ENCODE measurements around the gene DLL3.
A peak's percentile ranks its signal among the peaks of the same experiment; 100 is the strongest.

The DLL3 gene

DNA sequence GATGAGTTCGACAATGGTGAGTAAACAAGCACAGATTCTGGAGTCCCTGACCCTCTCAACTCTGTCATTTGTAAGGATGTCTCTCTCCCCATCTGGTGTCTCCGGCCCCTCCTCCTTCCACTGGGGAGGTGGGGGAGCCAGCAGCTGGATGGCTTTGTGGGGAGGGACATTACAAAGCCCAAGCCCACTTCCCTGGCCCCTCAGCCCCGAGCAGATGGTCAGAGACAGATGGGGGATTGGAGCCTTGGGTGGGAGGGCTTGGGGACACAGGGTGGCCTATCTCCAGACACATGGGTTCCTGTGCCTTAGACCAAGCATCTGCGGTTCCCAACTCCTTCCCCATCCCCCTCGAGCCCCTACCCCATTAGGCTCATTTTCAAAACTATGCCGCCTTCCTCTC is 15.6 kb upstream of the DLL3 start:
- DNase-seq: no peak

DNA sequence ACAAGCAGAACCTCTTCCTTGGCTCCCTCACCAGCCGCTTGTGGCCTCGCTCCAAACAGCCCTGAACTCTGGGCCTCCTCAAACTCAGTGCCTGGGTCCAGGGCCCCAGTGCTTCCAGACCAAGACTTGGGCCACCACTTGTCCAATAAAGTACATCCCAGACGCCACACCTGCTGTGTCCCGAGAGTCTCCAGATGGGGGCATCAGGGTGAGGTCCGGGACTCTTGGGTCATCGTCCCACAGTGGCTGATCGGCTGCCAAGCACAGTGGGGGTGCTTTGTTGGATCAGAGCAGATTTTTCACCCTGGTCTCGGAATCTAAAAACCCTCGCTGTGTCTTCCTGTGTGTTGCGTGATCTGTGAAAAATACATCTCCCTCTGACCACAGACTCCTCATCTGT is 9.0 kb upstream of the DLL3 start:
- no peak for DNase-seq

DNA sequence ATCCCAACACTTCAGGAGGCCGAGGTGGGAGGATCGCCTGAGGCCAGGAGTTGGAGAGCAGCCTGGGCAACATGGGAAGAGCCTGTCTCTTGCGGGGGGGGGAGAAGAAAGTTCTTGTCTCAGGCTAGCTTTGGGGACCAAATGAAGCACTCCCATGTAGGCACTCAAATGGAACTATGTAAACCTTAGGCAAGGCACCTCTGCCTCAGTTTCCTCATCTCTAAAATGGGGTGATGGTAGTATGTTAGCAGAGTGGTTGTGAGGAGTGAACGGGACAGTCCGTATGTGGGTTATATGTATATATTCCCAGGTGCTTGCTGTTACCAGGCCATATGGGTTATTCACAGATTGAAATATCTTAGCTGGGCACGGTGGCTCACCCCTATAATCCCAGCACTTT is 6.5 kb upstream of the DLL3 start:
- DNase-seq: no peak

DNA sequence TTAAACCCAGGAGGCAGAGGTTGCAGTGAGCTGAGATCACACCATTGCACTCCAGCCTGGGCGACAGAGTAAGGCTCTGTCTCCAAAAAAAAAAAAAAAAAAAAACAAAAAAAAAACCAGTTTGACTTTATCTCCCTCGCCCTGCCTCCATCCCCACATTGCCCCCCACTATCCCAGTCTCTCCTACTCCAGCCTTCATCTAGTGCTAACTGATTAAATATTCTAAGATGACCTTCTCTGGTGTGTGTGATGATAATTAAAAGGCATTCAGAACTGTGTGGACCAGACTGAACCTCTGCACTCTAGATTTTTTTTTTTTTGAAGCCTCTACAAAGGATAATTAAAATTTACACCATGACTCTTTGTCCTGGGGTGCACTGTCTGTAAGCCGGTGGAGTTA is 6.0 kb upstream of the DLL3 start:
- DNase-seq: no peak

DNA sequence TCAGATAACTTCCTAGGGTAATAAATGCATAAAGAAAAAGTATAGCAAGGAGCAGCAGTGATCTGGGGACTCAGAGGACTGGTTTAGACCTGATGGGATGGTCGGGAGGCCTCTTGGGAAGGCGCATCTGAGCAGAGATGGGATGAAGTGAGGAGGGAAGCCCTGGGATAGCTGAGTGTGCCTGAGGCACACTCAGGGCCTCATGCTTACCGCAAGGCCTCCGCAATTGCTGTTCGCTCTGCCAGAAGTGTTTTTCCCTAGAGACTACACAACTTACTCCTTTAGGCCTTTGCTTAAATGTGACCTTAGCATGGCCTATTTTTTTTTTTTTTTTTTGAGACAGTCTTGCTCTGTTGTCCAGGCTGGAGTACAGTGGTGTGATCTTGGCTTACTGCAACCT is 4.1 kb upstream of the DLL3 start:
- no peak for DNase-seq

DNA sequence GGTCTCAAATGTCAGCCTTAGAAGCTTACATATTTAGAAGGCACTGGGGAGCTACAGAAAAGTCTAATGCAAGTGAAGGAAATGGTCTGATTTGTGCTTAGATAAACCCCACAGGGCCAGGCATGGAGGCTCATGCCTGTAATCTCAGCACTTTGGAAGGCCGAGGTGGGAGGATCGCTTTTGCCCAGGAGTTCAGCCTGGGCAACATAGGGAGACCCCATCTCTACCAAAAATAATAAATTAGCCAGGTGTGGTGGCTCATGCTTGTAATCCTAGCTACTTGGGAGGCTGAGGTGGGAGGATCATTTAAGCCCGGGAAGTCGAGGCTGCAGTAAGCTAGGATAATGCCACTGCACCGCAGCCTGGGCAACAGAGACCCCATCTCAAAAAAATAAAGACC is 2.7 kb upstream of the DLL3 start:
- no peak for DNase-seq

DNA sequence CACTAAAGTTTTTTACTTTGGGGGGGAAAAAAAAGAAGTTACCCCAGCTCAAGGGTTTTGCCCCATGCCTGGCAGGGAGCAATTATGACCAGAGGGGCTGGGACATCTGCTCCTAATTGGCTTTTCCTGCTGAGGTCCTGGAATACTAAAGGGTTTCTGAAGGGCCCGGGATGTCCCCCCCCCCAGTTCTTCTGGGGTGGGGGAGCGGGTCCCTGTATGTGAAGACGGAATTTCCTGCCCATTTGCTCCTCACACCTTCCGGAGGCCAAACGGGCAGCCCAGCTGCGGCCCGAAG is 1.1 kb upstream of the DLL3 start:
- no peak for DNase-seq

DNA sequence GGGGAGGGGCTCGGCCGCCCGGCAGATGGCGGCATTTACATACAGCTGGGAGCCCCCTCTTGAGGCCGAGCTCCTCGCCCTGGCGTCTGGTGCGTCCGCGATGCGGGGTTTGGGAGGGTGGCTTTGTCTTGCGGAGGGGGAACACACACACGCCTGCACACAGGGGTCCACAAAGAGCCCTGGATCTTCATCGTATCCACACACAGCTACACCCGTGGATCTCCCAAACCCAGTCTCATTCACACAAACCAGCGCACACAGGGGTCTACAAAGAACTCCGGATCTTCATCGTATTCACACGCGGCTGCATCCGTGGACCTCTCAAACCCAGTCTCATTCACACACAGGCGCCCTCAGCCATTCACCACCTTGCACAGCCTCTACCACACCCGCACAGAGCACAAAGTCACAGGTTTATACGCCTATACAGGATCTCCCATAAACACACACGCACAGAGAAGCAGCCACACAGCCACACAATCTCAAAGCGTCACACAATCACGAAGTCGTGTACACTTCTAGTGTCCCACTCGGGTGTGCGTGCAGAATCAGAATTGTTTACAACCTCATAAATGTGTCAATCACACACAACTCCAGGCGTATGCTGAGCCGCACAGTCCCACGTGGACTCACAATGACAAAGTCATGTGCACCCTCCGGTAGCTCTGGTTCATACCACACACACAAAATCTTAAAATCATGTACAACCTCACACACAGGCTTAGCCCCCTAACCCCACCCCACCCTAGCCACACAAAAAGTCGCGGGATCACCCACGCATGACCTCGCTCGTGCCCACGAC is 550 bp upstream of the DLL3 start:
- no peak for DNase-seq

DNA sequence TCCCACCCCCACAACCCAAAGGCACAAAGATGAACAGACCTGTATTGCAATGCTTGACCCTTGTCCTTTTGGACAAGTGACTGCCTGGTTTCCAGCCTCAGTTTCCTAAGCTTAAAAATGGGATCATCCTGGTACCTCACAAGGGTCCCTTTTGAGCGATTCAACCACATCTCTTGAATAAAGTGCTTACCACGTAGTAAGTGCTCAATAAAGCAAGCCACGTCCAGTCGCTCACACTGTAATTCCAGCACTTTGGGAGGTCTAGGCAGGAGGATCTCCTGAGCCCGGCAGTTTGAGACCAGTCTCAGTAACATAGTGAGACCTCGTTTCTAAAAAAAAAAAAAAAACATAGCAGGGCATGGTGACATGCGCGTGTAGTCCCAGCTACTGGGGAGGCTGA is 1.2 kb downstream of the DLL3 start:
- DNase-seq: no peak

DNA sequence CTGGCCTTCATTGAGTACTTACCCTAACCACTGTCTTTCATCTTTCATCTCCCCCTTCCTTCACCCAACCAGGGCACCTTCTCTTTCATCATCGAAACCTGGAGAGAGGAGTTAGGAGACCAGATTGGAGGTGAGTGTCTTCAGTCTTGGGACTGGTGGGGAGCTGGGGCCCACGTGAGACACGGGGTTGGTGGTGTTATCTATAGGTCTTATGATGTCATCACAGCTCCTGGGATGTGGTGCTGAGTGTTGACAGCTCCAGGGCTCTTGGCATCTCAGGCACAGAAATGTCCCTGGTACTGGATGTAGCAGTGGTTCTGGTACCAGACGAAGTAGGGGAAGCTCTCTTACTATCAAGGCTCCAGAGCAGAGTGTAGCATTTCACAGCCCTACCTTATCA is 1.8 kb downstream of the DLL3 start:
- DNase-seq: no peak

DNA sequence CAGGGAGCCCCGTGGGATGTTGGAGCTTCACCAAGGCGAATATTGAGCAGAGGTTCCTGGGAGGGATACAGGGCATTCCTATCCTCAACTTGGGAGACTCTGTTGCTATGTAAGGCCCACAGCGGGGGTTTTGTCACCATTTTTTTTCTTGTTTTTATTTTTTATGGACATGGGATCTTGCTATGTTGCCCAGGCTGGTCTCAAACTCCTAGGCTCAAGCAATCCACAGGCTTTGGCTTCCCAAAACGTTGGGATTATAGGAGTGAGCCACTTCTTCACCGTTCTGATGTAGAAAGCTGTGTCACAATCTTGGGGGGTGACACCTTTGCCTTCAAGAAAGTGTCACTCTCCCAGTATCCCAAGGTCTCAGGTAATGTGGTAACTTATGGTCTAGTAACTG is 2.6 kb downstream of the DLL3 start:
- no peak for DNase-seq

DNA sequence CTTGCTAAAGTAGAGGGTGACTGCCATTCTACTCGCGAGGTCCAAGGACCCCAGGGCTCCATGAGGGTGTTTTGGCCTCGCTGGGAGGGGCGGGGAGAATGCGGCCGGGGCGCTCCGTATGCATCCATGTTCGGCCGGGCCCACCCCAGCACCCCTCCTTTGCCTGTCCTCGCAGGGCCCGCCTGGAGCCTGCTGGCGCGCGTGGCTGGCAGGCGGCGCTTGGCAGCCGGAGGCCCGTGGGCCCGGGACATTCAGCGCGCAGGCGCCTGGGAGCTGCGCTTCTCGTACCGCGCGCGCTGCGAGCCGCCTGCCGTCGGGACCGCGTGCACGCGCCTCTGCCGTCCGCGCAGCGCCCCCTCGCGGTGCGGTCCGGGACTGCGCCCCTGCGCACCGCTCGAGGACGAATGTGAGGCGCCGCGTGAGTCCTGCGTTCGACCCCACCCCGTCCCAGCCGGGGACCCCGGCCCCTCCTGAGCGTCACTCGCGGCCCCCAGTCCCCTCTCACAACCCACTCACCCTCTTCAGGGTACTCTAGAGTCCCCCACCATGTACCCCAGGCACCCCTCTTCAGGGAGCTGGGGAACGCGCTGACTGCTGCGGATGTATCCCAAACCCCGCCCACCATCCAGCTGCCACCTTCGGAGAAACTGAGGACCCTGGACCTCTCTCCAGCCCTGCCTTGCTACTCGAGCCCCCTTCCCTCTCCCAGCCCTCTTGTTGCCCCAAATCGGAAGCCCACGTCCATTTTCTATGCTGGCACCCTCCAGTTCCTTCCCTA is 4.1 kb downstream of the DLL3 start:
- peak; percentile 65 for DNase-seq

DNA sequence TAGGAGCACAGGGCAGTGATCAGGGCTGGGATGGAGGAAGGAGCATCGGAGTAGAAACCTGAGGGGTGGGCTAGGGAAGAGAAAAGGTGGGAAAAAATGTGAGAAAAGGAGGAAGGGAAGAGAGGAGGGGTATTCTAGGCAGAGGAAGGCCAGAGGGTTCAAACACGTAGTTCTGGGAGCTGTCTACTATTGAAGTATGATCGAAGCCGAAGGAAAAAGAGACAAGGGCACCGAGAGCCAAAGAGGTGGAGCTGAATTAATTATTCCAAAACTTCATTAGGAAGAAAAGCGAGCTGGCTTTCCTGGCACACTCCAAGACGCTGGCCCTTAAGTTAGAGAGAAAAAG is 7.8 kb downstream of the DLL3 start:
- DNase-seq: no peak

DNA sequence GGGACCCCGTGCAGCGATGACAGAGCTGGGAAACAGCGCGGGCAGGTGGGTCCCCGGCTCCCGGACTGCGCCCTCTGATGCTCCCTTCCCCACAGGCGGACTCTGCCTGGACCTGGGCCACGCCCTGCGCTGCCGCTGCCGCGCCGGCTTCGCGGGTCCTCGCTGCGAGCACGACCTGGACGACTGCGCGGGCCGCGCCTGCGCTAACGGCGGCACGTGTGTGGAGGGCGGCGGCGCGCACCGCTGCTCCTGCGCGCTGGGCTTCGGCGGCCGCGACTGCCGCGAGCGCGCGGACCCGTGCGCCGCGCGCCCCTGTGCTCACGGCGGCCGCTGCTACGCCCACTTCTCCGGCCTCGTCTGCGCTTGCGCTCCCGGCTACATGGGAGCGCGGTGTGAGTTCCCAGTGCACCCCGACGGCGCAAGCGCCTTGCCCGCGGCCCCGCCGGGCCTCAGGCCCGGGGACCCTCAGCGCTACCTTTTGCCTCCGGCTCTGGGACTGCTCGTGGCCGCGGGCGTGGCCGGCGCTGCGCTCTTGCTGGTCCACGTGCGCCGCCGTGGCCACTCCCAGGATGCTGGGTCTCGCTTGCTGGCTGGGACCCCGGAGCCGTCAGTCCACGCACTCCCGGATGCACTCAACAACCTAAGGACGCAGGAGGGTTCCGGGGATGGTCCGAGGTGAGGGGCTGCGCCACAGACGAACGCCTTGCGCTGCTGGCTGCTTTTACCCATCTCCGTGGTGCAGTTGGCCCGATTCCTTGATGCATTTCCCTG is 8.4 kb downstream of the DLL3 start:
- peak; percentile 27 for DNase-seq

DNA sequence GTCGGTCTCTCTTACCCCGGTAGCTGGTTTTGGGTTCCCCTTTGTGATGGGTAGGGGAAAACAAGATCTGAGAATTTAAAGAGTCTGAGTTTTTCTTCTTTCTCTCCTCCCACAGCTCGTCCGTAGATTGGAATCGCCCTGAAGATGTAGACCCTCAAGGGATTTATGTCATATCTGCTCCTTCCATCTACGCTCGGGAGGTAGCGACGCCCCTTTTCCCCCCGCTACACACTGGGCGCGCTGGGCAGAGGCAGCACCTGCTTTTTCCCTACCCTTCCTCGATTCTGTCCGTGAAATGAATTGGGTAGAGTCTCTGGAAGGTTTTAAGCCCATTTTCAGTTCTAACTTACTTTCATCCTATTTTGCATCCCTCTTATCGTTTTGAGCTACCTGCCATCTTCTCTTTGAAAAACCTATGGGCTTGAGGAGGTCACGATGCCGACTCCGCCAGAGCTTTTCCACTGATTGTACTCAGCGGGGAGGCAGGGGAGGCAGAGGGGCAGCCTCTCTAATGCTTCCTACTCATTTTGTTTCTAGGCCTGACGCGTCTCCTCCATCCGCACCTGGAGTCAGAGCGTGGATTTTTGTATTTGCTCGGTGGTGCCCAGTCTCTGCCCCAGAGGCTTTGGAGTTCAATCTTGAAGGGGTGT is 9.1 kb downstream of the DLL3 start:
- DNase-seq: no peak

DNA sequence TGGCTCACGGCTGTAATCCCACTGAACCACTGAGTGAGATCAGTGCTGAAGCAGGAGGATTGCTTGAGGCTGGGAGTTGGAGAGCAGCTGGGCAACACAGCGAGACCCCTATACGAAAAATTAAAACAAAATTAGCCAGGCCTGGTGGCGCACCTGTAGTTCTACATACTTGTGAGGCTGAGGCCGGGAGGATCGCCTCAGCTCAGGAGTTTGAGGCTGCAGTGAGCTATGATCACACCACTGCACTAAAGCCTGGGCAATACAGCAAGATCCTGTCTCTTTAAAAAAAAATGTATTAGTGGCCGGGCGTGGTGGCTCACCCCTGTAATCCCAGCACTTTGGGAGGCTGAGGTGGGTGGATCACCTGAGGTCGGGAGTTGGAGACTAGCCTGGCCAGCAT is 9.9 kb downstream of the DLL3 start:
- DNase-seq: no peak

DNA sequence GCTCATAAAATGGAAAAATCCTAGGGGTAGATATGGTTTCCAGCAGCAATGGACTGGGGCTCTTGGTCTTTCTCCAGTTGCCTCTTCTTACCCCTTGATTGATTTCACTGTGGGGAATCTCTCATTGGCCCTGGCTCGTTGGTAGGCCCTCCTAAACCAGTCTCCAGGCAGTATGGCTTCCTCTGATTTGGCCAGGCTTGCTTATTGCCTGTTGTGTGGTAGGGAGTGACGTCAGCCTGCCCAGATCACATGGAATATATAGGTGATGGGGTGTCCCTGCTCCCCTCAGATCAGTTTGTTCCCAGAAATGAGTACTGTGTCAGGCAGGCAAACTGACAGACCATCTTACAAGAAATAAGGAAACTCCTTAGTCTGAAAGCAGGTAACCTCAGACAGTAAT is 10.5 kb downstream of the DLL3 start:
- no peak for DNase-seq

DNA sequence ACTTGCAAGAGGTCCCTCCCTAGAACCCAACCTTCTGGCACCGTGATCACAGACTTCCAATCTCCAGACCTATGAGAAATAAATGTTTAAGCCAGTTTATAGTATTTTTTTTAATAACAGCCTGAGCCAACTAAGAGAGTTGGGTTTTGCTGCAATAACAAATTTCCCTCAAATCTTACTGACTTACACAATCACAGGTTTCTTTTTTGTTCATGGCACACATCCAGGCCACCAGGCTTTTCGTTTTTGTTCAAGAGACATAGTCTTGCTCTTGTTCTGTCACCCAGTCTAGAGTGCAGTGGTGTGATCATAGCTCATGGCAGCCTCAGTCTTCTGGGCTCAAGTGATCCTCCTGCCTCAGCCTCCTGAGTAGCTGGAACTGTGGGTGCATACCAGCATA is 14.2 kb downstream of the DLL3 start:
- DNase-seq: no peak

DNA sequence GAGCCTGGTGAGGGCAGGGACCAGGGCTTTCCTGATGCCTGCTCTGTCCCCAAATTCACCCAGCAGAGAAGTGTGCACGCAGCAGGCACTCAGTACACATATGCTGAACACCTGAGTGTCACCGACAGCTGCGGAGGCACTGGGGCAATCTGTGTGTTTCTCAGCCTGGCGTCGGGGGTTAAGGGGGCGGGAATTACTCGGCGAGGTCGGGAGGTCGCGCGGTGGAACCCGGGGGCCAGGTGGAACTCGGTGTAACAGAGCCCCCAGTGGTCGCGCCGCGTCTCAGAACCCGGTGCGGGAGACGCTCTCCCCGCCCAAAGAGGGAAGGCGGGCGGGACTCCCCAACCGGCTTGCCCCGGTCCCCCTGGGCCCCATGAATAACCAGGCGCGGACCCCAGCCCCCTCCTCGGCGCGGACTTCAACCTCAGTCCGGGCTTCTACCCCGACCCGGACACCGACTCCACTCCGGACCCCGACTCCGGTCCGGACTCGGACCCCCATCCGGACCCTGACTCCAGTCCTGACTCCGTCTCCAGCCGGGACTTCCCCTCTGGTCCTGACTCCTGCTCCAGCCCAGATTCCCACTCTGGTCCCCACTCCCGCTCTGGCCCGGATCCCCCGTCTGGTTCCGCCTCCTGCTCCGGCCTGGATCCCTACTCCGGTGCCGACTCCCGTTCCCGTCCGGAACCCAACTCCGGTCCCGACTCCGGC is 16.2 kb downstream of the DLL3 start, which contains the start of gene SELENOV:
SELENOV (plus strand) TSS at position 300 of the 711 bp plus-strand sequence; CDS start at position 374, 74 bp downstream.
- DNase-seq: no peak

DNA sequence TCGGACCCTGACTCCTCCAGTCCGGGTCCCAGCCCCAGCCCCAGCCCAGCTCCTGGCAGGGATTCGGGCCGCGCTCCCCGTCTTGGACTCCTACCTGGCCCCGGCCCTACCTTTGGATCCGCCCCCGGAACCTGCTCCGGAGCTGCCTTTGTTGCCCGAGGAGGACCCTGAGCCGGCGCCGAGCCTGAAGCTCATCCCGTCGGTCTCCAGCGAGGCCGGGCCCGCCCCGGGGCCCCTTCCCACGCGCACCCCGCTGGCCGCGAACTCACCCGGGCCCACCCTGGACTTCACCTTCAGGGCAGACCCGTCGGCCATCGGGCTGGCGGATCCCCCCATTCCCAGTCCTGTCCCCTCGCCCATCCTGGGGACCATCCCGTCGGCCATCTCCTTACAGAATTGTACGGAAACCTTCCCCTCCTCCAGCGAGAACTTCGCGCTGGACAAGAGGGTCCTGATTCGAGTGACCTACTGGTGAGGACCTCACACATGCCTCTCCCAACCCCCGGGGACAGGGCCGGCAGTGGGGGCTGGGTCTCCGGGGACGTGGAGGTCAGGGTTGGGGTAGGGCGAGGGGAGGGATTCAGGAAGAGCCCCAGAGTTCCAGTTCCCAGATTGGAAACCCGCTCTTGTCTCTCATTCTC is 16.9 kb downstream of the DLL3 start:
- no peak for DNase-seq

DNA sequence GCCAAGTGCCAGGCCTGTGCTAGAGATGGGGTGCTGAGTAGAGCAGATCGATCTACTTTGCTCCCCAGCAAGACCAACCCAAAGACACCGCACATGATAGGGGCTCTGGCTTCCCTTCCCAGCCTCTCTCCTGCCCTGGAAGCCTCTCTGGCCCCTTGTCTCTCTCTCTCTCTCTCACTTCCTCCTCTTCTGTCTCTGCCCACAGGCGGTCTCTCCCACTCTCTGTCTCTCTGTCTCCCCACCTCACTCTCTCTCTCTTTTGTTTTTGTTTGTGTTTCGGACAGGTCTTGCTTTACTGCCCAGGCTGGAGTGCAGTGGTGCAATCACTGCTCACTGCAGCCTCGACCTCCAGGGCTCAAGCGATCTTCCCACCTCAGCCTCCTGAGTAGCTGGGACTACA is 17.5 kb downstream of the DLL3 start:
- no peak for DNase-seq

DNA sequence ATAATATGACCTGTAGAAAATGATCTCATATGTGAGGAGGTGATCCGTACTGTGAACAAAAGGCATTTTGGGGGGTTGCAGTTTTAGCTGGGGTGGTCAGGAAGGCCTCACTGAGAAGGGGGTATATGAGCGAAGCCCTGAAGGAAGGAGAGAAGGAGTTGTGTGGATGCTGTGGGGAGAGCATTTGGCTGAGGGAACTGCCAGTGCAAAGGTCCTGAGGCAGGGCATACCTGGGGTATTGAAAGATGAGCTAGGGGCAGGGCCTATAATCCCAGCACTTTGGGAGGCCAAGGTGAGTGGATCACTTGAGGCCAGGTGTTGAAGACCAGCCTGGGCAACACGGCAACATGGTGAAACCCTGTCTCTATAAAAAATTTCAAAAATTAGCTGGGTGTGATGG is 18.7 kb downstream of the DLL3 start:
- DNase-seq: no peak
